ENCODE measurements around the gene ANKRD9.

ANKRD9 gene

GRCh38 chr14:102499401-102500157 lies 10.0 kb downstream of the ANKRD9 start:
- no peak for DNase-seq

GRCh38 chr14:102498678-102499265 lies 10.8 kb downstream of the ANKRD9 start:
- no peak for DNase-seq

GRCh38 chr14:102497998-102498677 lies 11.4 kb downstream of the ANKRD9 start:
- DNase-seq = peak in 8 of 56 donors; percentile 23 to 58 (median 36)

- no peak for DNase-seq
These were observed 12.4 kb downstream of the ANKRD9 start for GRCh38 chr14:102496958-102497744.

- DNase-seq = no peak
These were observed 13.3 kb downstream of the ANKRD9 start for GRCh38 chr14:102496331-102496691.

GRCh38 chr14:102495491-102496330 lies 13.9 kb downstream of the ANKRD9 start:
- DNase-seq = no peak

- no peak for DNase-seq
These were observed 16.0 kb downstream of the ANKRD9 start for GRCh38 chr14:102493585-102493984.

- peak in 1 of 56 donors; percentile 33 for DNase-seq
These were observed 16.5 kb downstream of the ANKRD9 start for GRCh38 chr14:102493096-102493495.

GRCh38 chr14:102492531-102492910 lies 17.1 kb downstream of the ANKRD9 start:
- DNase-seq = no peak

GRCh38 chr14:102491786-102492530 lies 17.6 kb downstream of the ANKRD9 start:
- no peak for DNase-seq

GRCh38 chr14:102491366-102491765 lies 18.2 kb downstream of the ANKRD9 start:
- DNase-seq = no peak

- DNase-seq = no peak
These were observed 19.1 kb downstream of the ANKRD9 start for GRCh38 chr14:102490456-102490855.

- DNase-seq = no peak
These were observed 22.4 kb downstream of the ANKRD9 start for GRCh38 chr14:102487204-102487577.

- DNase-seq = no peak
These were observed 22.9 kb downstream of the ANKRD9 start for GRCh38 chr14:102486513-102487203.

- no peak for DNase-seq
These were observed 23.7 kb downstream of the ANKRD9 start for GRCh38 chr14:102485693-102486512.

- no peak for DNase-seq
These were observed 25.3 kb downstream of the ANKRD9 start for GRCh38 chr14:102484316-102484715.

- DNase-seq = peak in 1 of 56 donors; percentile 30
These were observed 27.8 kb downstream of the ANKRD9 start for GRCh38 chr14:102481791-102482238.

- no peak for DNase-seq
These were observed 28.2 kb downstream of the ANKRD9 start for GRCh38 chr14:102481371-102481770.

All from nucleus accumbens (tissue), 56 donors.